SK-N-SH (cell line): ENCODE measurements around the gene SH3PXD2A. TPM values are rescaled to one million over a fixed set of nuclear protein-coding genes. Genes with fewer than 3 reads are reported as not detected.

ENCODE experiments used
- CTCF ChIA-PET: fragments of 300-600, 350-600 bp; formaldehyde crosslinking; extraction: SDS; loops from one replicate; lab custom pipeline; 2021; lab: Yijun Ruan, JAX
- POLR2A ChIA-PET: fragments of 350-600 bp; sonication (Branson Sonifier 250); formaldehyde crosslinking; extraction: SDS; loops from one replicate; lab custom pipeline; 2020; ENCODE audit warnings: antibody characterized with exemption, inconsistent platforms; lab: Yijun Ruan, JAX
- DNase-seq: peaks from one replicate; pipeline ENCODE4 v3.0.0; 2012
- H2AFZ ChIP-seq: fragments of 200-600 bp; sonication (generic); 2 replicates; pipeline ENCODE4 v1.8.1; 2016; ENCODE audit warnings: antibody characterized with exemption, mild to moderate bottlenecking, low read depth
- H3F3A ChIP-seq: fragments of 200-600 bp; sonication (generic); replicated peaks from 2 replicates; pipeline ENCODE3; 2016; ENCODE audit warnings: antibody characterized with exemption, mild to moderate bottlenecking; ENCODE audit not compliant: insufficient read depth
- H3K27ac ChIP-seq, 2 experiments: fragments of 200-500 bp in 1 of 2; fragments of 200-600 bp in 1 of 2; sonication (Bioruptor generic) in 1 of 2; sonication (generic), shearing (Covaris generic) in 1 of 2; 2 replicates each; pipeline versions ENCODE4 v1.5.1 to v1.6.1; 2014 to 2016; ENCODE audit warnings: low read depth in 2 of 2, inconsistent platforms in 1 of 2, low read length in 1 of 2, mild to moderate bottlenecking in 1 of 2, mixed read lengths in 1 of 2
- H3K27me3 ChIP-seq: fragments of 200-600 bp; sonication (generic), shearing (Covaris generic); 2 replicates; pipeline ENCODE4 v1.6.1; 2016; ENCODE audit warnings: mixed run types; ENCODE audit not compliant: insufficient read depth
- H3K36me3 ChIP-seq, 2 experiments: fragments of 200-500 bp in 1 of 2; fragments of 200-600 bp in 1 of 2; sonication (Bioruptor generic) in 1 of 2; sonication (generic) in 1 of 2; replicated peaks in 1 of 2; 2 replicates each; pipeline versions ENCODE3 to v1.5.1; 2014 to 2016; ENCODE audit warnings: low read length in 1 of 2, mild to moderate bottlenecking in 1 of 2; ENCODE audit not compliant: insufficient read depth in 2 of 2, control insufficient read depth in 1 of 2
- H3K4me1 ChIP-seq, 2 experiments: fragments of 200-500 bp in 1 of 2; fragments of 200-600 bp in 1 of 2; sonication (Bioruptor generic) in 1 of 2; sonication (generic), shearing (Covaris generic) in 1 of 2; 2 replicates each; pipeline versions ENCODE4 v1.5.1 to v1.6.1; 2014 to 2016; ENCODE audit warnings: low read depth in 1 of 2, low read length in 1 of 2, mixed run types in 1 of 2; ENCODE audit not compliant: insufficient read depth in 2 of 2, control insufficient read depth in 1 of 2
- H3K4me2 ChIP-seq: fragments of 200-600 bp; sonication (generic), shearing (Covaris generic); 2 replicates; pipeline ENCODE4 v1.6.1; 2017; ENCODE audit warnings: mixed run types
- H3K4me3 ChIP-seq, 2 experiments: fragments of 200-500 bp in 1 of 2; fragments of 200-600 bp in 1 of 2; sonication (Bioruptor generic) in 1 of 2; sonication (generic), shearing (Covaris generic) in 1 of 2; 2 replicates each; pipeline versions ENCODE4 v1.5.1 to v1.8.1; 2014 to 2016; ENCODE audit warnings: low read depth in 2 of 2, inconsistent platforms in 1 of 2, low read length in 1 of 2, mild to moderate bottlenecking in 1 of 2, mixed read lengths in 1 of 2, moderate library complexity in 1 of 2
- H3K79me2 ChIP-seq: fragments of 200-600 bp; sonication (generic); 2 replicates; pipeline ENCODE4 v1.8.1; 2017; ENCODE audit warnings: mild to moderate bottlenecking; ENCODE audit not compliant: insufficient read depth
- H3K9ac ChIP-seq: fragments of 200-600 bp; sonication (generic); 2 replicates; pipeline ENCODE4 v1.6.1; 2017; ENCODE audit warnings: mixed run types
- H3K9me2 ChIP-seq: fragments of 200-600 bp; sonication (generic); 2 replicates; pipeline ENCODE4 v1.6.1; 2017; ENCODE audit warnings: mixed run types
- H3K9me3 ChIP-seq: fragments of 200-600 bp; sonication (generic); 2 replicates; pipeline ENCODE4 v1.6.1; 2017; ENCODE audit warnings: mixed run types, mild to moderate bottlenecking, moderate library complexity
- H4K20me1 ChIP-seq: fragments of 200-600 bp; sonication (generic); 2 replicates; pipeline ENCODE4 v1.6.1; 2017; ENCODE audit warnings: mild to moderate bottlenecking, mixed run types; ENCODE audit not compliant: insufficient read depth
- CHD2 ChIP-seq: fragments of 150-350 bp; IDR thresholded peaks from 2 replicates; pipeline ENCODE4 v1.6.1; 2018; ENCODE audit warnings: low read length; ENCODE audit not compliant: partially characterized antibody
- ELF1 ChIP-seq: IDR thresholded peaks from 2 replicates; pipeline ENCODE4 v1.4.0; 2012
- EZH2phosphoT487 ChIP-seq: fragments of 200-600 bp; sonication (generic); IDR thresholded peaks from 2 replicates; pipeline ENCODE4 v1.6.1; 2017; ENCODE audit warnings: low read depth, mixed run types, mild to moderate bottlenecking, antibody characterized with exemption, moderate library complexity, borderline replicate concordance
- FOSL2 ChIP-seq: IDR thresholded peaks from 2 replicates; pipeline ENCODE4 v1.4.0; 2012; ENCODE audit warnings: low read depth, mild to moderate bottlenecking, moderate library complexity, borderline replicate concordance
- FOXJ3 ChIP-seq: sonication (generic); formaldehyde crosslinking; IDR thresholded peaks from 2 replicates; pipeline ENCODE4 v1.5.1; 2020; ENCODE audit warnings: mild to moderate bottlenecking, missing genetic modification reagents
- FOXM1 ChIP-seq: IDR thresholded peaks from 2 replicates; pipeline ENCODE4 v1.4.0; 2012; ENCODE audit warnings: low read depth, mild to moderate bottlenecking
- MEF2A ChIP-seq: IDR thresholded peaks from 2 replicates; pipeline ENCODE4 v1.4.0; 2012; ENCODE audit warnings: low read depth, borderline replicate concordance
- MXI1 ChIP-seq: IDR thresholded peaks from 2 replicates; pipeline ENCODE4 v1.6.1; 2012; ENCODE audit warnings: mild to moderate bottlenecking, low read depth, low read length, improper control_type of control experiment
- NFIC ChIP-seq: IDR thresholded peaks from 2 replicates; pipeline ENCODE4 v1.4.0; 2012; ENCODE audit warnings: borderline replicate concordance
- NRF1 ChIP-seq: IDR thresholded peaks from 2 replicates; pipeline ENCODE4 v1.6.1; 2012; ENCODE audit warnings: low read depth, mild to moderate bottlenecking, low read length
- POLR2AphosphoS5 ChIP-seq: IDR thresholded peaks from 2 replicates; pipeline ENCODE4 v1.6.1; 2012; ENCODE audit warnings: low read depth, low read length
- RAD21 ChIP-seq: IDR thresholded peaks from 2 replicates; pipeline ENCODE4 v1.6.1; 2012; ENCODE audit warnings: mild to moderate bottlenecking, low read length
- RCOR1 ChIP-seq: fragments of 150-350 bp; IDR thresholded peaks from 2 replicates; pipeline ENCODE4 v1.6.1; 2017; ENCODE audit warnings: antibody characterized with exemption, low read length
- RFX5 ChIP-seq: IDR thresholded peaks from 2 replicates; pipeline ENCODE4 v1.6.1; 2012; ENCODE audit warnings: mild to moderate bottlenecking, improper control_type of control experiment, low read length
- RXRA ChIP-seq: IDR thresholded peaks from 2 replicates; pipeline ENCODE4 v1.4.0; 2012; ENCODE audit warnings: low read depth, mild to moderate bottlenecking, borderline replicate concordance
- SMC3 ChIP-seq: IDR thresholded peaks from 2 replicates; pipeline ENCODE4 v1.6.1; 2012; ENCODE audit warnings: low read depth, low read length, improper control_type of control experiment
- TCF12 ChIP-seq: IDR thresholded peaks from 2 replicates; pipeline ENCODE4 v1.4.0; 2012
- whole genome bisulfite sequencing: methylation state at CpG from one replicate; pipeline ENCODE4 v1.1.6; 2017; ENCODE audit warnings: low lambda C conversion rate; 5-methylcytosine and 5-hydroxymethylcytosine counted together
- polyA plus RNA-seq, 3 experiments: library from polyadenylated mRNA; depleted of rRNA; stranded (reverse); fragments of >200 nt; gene quantifications; 2 replicates each; pipeline ENCODE4 v1.2.3, GENCODE V29; 2012
- TF ChIP-seq, protein P1 (sequence below): fragments of 150-350 bp; IDR thresholded peaks from 2 replicates; pipeline ENCODE4 v1.6.1; 2017; ENCODE audit warnings: antibody characterized with exemption, low read length, low read depth, borderline replicate concordance
- TF ChIP-seq, protein P2 (sequence below): IDR thresholded peaks from 2 replicates; pipeline ENCODE4; 2012
- TF ChIP-seq, protein P3 (sequence below): IDR thresholded peaks from 2 replicates; pipeline ENCODE4 v1.4.0; 2012; ENCODE audit warnings: low read depth, borderline replicate concordance
- TF ChIP-seq, protein P4 (sequence below): fragments of 150-350 bp; IDR thresholded peaks from 2 replicates; pipeline ENCODE4 v1.6.1; 2016; ENCODE audit warnings: mild to moderate bottlenecking, low read depth, low read length

Gene SH3PXD2A
- polyA plus RNA-seq, 1 of the 3 experiments (the other 2 are of a cell fraction), result 2.5 TPM

DNA sequence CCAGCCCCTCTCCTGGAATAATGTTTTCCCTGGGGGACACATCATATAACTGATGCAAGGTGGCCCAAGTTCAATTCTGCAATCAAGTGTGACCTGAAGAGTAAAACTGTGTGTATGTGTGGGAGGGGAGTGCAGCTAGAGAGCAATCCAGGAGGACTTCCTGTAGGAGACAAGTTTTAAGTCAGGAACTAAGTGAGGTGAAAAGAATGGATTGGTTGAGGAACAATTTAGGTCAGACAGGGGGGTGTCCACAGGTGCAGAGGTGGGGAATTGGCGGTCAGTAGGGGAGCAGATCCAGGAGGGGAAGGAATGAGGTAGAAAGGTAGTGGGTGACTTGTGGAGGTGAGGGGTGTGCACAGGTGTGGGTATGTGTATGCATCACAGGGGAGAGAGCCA lies 279.3 kb downstream of the SH3PXD2A start:
- no peak overlapping the region for H3K27ac ChIP-seq
- no peak overlapping the region for H2AFZ ChIP-seq
- H3F3A ChIP-seq, result no peaks in the 10 kb centered on the region
- no peaks in the 10 kb centered on the region; the same call in 1 of the 2 replicates for H3K27me3 ChIP-seq
- DNase-seq, result no peak
- H3K4me1 ChIP-seq, result peaks cover 0 to 4% of the 10 kb centered on the region in 2 experiments; a peak in 1 of 4 replicates
- ChIA-PET CTCF (interaction anchor here (1.7 to 7.4 kb wide), 4 partner anchors 11 to 110 kb away, joined by 5 to 51 read pairs (median 15); no protein-coding TSS in a partner anchor), POLR2A (no interaction called here)
- no peak overlapping the region for H3K4me2 ChIP-seq
- no peak overlapping the region for H3K4me3 ChIP-seq
- WGBS, result 85% methylated on average over 1 of the region's 1 CpG
- no peaks in the 10 kb centered on the region for H4K20me1 ChIP-seq
- H3K9ac ChIP-seq, result no peak overlapping the region
- H3K36me3 ChIP-seq, result no peaks in the 10 kb centered on the region
- TF ChIP-seq ELF1 (no peak), FOXJ3 (CRISPR knock-in tag) (no peak), MEF2A (no peak), MXI1 (no peak), EZH2phosphoT487 (no peak), TCF12 (no peak), RFX5 (no peak), RXRA (no peak), NRF1 (no peak), POLR2AphosphoS5 (no peak), RAD21 (no peak), SMC3 (no peak), CHD2 (no peak), FOXM1 (no peak)
- TF ChIP-seq, protein P1, sequence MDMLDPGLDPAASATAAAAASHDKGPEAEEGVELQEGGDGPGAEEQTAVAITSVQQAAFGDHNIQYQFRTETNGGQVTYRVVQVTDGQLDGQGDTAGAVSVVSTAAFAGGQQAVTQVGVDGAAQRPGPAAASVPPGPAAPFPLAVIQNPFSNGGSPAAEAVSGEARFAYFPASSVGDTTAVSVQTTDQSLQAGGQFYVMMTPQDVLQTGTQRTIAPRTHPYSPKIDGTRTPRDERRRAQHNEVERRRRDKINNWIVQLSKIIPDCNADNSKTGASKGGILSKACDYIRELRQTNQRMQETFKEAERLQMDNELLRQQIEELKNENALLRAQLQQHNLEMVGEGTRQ, result no peak
- TF ChIP-seq, protein P2, sequence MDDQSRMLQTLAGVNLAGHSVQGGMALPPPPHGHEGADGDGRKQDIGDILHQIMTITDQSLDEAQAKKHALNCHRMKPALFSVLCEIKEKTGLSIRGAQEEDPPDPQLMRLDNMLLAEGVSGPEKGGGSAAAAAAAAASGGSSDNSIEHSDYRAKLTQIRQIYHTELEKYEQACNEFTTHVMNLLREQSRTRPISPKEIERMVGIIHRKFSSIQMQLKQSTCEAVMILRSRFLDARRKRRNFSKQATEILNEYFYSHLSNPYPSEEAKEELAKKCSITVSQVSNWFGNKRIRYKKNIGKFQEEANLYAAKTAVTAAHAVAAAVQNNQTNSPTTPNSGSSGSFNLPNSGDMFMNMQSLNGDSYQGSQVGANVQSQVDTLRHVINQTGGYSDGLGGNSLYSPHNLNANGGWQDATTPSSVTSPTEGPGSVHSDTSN, result no peak
- H3K9me3 ChIP-seq, result no peaks in the 10 kb centered on the region
- H3K79me2 ChIP-seq, result no peaks in the 10 kb centered on the region
- no peaks in the 10 kb centered on the region for H3K9me2 ChIP-seq

DNA sequence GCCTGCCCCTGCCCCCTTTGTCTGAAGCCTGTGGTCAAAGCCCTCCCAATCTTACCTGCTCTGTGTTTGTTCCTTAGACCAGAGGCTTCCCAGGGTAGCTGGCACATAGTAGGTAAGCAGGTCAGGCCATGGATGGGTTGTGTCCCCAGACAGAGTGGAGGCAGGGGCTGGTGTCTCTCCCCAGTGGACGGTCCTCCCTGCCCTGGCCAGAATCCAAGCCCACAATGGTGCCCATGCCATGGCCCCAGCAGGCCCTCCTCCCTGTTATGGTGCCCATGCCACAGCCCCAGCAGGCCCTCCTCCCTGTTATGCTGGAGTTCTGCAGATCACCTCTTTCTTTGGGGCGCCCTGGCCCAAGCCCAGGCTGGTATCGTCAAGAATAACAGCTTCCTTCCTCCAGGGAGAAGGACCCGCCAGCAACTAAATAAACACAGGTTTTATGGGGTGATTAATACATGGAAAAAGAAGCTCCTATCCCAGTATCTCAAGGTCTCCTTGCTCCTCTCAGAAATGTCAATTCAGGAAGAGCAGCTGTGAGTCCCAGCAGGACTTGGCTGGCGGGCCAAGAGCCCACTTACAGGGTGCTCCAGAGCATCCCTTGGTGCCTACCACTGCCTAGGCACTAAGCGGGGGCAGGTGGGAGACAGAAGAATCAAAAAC lies 279.8 kb downstream of the SH3PXD2A start:
- peaks cover 0 to 4% of the 10 kb centered on the region in 2 experiments; a peak in 1 of 4 replicates for H3K4me1 ChIP-seq
- no peaks in the 10 kb centered on the region for H3F3A ChIP-seq
- H4K20me1 ChIP-seq, result no peaks in the 10 kb centered on the region
- H3K4me2 ChIP-seq, result no peak overlapping the region
- H3K36me3 ChIP-seq, result no peaks in the 10 kb centered on the region
- H3K27ac ChIP-seq, result no peak overlapping the region
- no peak overlapping the region for H3K4me3 ChIP-seq
- H3K79me2 ChIP-seq, result no peaks in the 10 kb centered on the region
- POLR2A ChIA-PET, result no interaction called here
- H3K27me3 ChIP-seq, result no peaks in the 10 kb centered on the region; the same call in 1 of the 2 replicates
- no peak overlapping the region for H2AFZ ChIP-seq
- CTCF ChIA-PET, result interaction anchor here (1.8 to 3.1 kb wide), 2 partner anchors 11 to 23 kb away, joined by 5 to 23 read pairs; no protein-coding TSS in a partner anchor
- no peak overlapping the region for H3K9ac ChIP-seq
- DNase-seq, result no peak
- no peaks in the 10 kb centered on the region for H3K9me3 ChIP-seq
- H3K9me2 ChIP-seq, result no peaks in the 10 kb centered on the region
- 89% methylated on average over 5 of the region's 6 CpGs for WGBS
- TF ChIP-seq, protein P2, result no peak
- TF ChIP-seq, protein P3, sequence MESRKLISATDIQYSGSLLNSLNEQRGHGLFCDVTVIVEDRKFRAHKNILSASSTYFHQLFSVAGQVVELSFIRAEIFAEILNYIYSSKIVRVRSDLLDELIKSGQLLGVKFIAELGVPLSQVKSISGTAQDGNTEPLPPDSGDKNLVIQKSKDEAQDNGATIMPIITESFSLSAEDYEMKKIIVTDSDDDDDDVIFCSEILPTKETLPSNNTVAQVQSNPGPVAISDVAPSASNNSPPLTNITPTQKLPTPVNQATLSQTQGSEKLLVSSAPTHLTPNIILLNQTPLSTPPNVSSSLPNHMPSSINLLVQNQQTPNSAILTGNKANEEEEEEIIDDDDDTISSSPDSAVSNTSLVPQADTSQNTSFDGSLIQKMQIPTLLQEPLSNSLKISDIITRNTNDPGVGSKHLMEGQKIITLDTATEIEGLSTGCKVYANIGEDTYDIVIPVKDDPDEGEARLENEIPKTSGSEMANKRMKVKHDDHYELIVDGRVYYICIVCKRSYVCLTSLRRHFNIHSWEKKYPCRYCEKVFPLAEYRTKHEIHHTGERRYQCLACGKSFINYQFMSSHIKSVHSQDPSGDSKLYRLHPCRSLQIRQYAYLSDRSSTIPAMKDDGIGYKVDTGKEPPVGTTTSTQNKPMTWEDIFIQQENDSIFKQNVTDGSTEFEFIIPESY, result no peak
- TF ChIP-seq NFIC, result no peak
- TF ChIP-seq MEF2A, result no peak
- no peak for TF ChIP-seq FOXM1
- TF ChIP-seq TCF12, result no peak
- no peak for TF ChIP-seq FOXJ3 (CRISPR knock-in tag)
- no peak for TF ChIP-seq RCOR1
- no peak for TF ChIP-seq FOSL2
- TF ChIP-seq, protein P4, sequence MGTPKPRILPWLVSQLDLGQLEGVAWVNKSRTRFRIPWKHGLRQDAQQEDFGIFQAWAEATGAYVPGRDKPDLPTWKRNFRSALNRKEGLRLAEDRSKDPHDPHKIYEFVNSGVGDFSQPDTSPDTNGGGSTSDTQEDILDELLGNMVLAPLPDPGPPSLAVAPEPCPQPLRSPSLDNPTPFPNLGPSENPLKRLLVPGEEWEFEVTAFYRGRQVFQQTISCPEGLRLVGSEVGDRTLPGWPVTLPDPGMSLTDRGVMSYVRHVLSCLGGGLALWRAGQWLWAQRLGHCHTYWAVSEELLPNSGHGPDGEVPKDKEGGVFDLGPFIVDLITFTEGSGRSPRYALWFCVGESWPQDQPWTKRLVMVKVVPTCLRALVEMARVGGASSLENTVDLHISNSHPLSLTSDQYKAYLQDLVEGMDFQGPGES, result no peak
